Measurements from ENCODE around the gene FRMD3.

- TF ChIP-seq CTCF (IDR thresholded peaks at IDR 0.05): no peak
- no peak for TF ChIP-seq POLR2A (IDR thresholded peaks at IDR 0.05)
- TF ChIP-seq EP300 (IDR thresholded peaks at IDR 0.05): no peak
- TF ChIP-seq POLR2AphosphoS5 (IDR thresholded peaks at IDR 0.05): no peak
Measured at GRCh38 chr9:83479765-83480164, 58.4 kb downstream of the FRMD3 start.
